Measurements from ENCODE around the gene HHAT.

DNA sequence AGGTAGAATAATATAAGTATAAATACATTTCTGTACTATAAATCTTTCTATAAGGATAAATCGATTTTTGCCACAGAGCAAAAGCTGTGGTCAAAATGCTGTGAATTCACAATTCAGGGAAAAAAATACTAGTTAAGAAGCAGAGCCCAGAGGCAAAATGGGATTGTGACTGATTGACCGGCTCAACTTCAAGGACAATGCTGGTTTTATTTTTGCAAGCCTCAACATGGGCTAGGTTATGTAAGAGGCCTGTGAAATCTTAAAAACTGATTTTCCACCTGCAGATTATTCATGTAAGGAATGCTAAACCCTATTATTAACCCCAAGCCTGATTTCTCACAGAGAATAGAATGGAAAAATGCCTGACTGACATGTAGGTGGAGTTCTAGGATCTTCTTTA, 155.1 kb downstream of the HHAT start:
- TF ChIP-seq, protein P1, sequence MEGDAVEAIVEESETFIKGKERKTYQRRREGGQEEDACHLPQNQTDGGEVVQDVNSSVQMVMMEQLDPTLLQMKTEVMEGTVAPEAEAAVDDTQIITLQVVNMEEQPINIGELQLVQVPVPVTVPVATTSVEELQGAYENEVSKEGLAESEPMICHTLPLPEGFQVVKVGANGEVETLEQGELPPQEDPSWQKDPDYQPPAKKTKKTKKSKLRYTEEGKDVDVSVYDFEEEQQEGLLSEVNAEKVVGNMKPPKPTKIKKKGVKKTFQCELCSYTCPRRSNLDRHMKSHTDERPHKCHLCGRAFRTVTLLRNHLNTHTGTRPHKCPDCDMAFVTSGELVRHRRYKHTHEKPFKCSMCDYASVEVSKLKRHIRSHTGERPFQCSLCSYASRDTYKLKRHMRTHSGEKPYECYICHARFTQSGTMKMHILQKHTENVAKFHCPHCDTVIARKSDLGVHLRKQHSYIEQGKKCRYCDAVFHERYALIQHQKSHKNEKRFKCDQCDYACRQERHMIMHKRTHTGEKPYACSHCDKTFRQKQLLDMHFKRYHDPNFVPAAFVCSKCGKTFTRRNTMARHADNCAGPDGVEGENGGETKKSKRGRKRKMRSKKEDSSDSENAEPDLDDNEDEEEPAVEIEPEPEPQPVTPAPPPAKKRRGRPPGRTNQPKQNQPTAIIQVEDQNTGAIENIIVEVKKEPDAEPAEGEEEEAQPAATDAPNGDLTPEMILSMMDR (IDR thresholded peaks at IDR 0.05): no peak
- no peak for TF ChIP-seq POLR2A (IDR thresholded peaks at IDR 0.05)

Data from lower leg skin (tissue), 3 donors.